ENCODE measurements around the gene FLT3. TPM values are rescaled to one million over a fixed set of nuclear protein-coding genes. Genes with fewer than 3 reads are reported as not detected.

Gene FLT3
- total and polyA plus RNA-seq, 2 of the 13 experiments (the other 11 are each of a cell fraction or from before 2014, with no cell fraction given), result not detected

GRCh38 chr13:28138756-28139470, 38.5 kb upstream of the FLT3 start (continued):
- TF ChIP-seq ZNF775 (CRISPR knock-in tag; IDR thresholded peaks at IDR 0.05; ENCODE audit: borderline replicate concordance), result no peak
- TF ChIP-seq RBM39 (IDR thresholded peaks at IDR 0.05; ENCODE audit: low read depth, low read length, poor library complexity, severe bottlenecking), result peak; percentile 16
- TF ChIP-seq TOPORS (CRISPR knock-in tag; IDR thresholded peaks at IDR 0.05), result no peak
- no peak for TF ChIP-seq ARID3A (IDR thresholded peaks at IDR 0.05; ENCODE audit: low read depth, low read length)
- no peak for TF ChIP-seq ZNF276 (CRISPR knock-in tag; IDR thresholded peaks at IDR 0.05; ENCODE audit: low read depth)
- TF ChIP-seq PHF8 (CRISPR knock-in tag; IDR thresholded peaks at IDR 0.05), result peak; percentile 73
- TF ChIP-seq CENPT (CRISPR knock-in tag; IDR thresholded peaks at IDR 0.05; ENCODE audit: low read depth), result no peak
- no peak for TF ChIP-seq ZNF614 (CRISPR knock-in tag; IDR thresholded peaks at IDR 0.05; ENCODE audit: borderline replicate concordance)
- no peak for TF ChIP-seq ATM (IDR thresholded peaks at IDR 0.05; ENCODE audit: borderline replicate concordance)
- TF ChIP-seq, protein P1, sequence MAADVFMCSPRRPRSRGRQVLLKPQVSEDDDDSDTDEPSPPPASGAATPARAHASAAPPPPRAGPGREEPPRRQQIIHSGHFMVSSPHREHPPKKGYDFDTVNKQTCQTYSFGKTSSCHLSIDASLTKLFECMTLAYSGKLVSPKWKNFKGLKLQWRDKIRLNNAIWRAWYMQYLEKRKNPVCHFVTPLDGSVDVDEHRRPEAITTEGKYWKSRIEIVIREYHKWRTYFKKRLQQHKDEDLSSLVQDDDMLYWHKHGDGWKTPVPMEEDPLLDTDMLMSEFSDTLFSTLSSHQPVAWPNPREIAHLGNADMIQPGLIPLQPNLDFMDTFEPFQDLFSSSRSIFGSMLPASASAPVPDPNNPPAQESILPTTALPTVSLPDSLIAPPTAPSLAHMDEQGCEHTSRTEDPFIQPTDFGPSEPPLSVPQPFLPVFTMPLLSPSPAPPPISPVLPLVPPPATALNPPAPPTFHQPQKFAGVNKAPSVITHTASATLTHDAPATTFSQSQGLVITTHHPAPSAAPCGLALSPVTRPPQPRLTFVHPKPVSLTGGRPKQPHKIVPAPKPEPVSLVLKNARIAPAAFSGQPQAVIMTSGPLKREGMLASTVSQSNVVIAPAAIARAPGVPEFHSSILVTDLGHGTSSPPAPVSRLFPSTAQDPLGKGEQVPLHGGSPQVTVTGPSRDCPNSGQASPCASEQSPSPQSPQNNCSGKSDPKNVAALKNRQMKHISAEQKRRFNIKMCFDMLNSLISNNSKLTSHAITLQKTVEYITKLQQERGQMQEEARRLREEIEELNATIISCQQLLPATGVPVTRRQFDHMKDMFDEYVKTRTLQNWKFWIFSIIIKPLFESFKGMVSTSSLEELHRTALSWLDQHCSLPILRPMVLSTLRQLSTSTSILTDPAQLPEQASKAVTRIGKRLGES (CRISPR knock-in tag; IDR thresholded peaks at IDR 0.05; ENCODE audit: borderline replicate concordance), result no peak
- TF ChIP-seq ZSCAN22 (CRISPR knock-in tag; IDR thresholded peaks at IDR 0.05), result no peak
- TF ChIP-seq ADNP (CRISPR knock-in tag; IDR thresholded peaks at IDR 0.05), result no peak
- TF ChIP-seq ZMYM4 (CRISPR knock-in tag; IDR thresholded peaks at IDR 0.05), result no peak
- no peak for TF ChIP-seq HOMEZ (CRISPR knock-in tag; IDR thresholded peaks at IDR 0.05; ENCODE audit: low read depth)
- no peak for TF ChIP-seq HNF1B (CRISPR knock-in tag; IDR thresholded peaks at IDR 0.05)
- peak; percentile 57 for TF ChIP-seq SRY (CRISPR knock-in tag; IDR thresholded peaks at IDR 0.05)
- TF ChIP-seq FOXA3 (CRISPR knock-in tag; IDR thresholded peaks at IDR 0.05), result peak; percentile 10; the same call in 1 of the 2 replicates
- TF ChIP-seq ASH2L (IDR thresholded peaks at IDR 0.05; ENCODE audit: insufficient read length, low read depth, low read length), result peak; percentile 27
- 0 out of 2 replicates have a peak, but pooled peaks have one; percentile 57 for TF ChIP-seq ZSCAN12 (CRISPR knock-in tag; IDR thresholded peaks at IDR 0.05)
- TF ChIP-seq ZNF773 (CRISPR knock-in tag; IDR thresholded peaks at IDR 0.05; ENCODE audit: borderline replicate concordance), result no peak
